ENCODE measurements around the gene SPIRE2.
"Not testable (repeated sequence)": the region's sequence is repeated elsewhere in the genome, so short reads cannot be mapped to it uniquely, and the experiment has no call there.

Gene SPIRE2

DNA sequence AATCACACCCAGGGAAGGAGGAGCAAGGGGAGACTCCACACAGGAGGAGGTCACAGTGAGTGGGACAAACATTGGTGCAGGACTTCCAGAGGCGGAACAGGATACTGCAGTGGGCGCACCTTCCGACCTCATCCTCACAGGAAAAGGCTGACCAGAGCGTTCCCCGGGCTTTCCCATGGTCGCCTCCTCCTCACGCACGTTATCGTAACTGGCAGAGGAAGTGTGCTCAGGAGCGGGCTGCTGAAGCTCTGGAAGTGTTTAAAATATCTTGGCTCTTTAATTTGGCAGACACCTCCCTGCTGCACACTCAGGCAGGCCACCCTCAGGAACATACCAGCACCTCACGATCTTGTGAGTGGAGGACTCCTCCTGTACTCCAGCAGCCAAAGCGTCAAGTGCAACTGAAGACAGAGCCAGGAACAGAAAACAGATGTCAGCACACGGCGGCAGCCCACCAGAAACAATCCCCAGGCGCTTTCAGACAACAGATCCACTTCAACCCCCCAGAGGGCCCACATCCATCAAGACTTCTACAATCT lies 29.4 kb upstream of the SPIRE2 start:
- Mint-ChIP-seq H3K9me3 (no peaks in the 10 kb centered on the region), H3K4me1 (no peaks in the 10 kb centered on the region), H3K4me3 (no peak overlapping the region), H3K27ac (peak overlapping the region in 1 of 2 donors; percentile 42), H3K27me3 (no peaks in the 10 kb centered on the region)
- ATAC-seq (no peak), DNase-seq (no peak)

DNA sequence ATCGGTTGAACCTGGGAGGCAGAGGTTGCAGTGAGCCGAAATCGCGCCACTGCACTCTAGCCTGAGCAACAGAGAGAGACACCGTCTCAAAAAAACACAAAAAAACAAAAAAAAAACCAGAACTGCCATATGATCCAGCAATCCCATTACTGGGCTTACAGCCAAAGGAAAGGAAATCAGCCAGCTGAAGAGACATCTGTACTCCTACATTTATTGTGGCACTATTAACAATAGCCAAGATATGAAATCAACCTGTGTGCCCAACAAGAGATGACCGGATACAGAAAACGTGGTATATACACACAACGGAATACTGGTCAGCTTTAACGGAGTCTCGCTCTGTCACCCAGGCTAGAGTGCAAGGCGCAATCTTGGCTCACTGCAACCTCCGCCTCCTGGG lies 26.5 kb upstream of the SPIRE2 start:
- Mint-ChIP-seq H3K27me3 (no peaks in the 10 kb centered on the region), H3K9me3 (no peaks in the 10 kb centered on the region), H3K27ac (peak overlapping the region in 1 of 2 donors; percentile 25), H3K4me1 (no peaks in the 10 kb centered on the region), H3K4me3 (no peak overlapping the region)
- DNase-seq = no peak
- no peak for ATAC-seq

DNA sequence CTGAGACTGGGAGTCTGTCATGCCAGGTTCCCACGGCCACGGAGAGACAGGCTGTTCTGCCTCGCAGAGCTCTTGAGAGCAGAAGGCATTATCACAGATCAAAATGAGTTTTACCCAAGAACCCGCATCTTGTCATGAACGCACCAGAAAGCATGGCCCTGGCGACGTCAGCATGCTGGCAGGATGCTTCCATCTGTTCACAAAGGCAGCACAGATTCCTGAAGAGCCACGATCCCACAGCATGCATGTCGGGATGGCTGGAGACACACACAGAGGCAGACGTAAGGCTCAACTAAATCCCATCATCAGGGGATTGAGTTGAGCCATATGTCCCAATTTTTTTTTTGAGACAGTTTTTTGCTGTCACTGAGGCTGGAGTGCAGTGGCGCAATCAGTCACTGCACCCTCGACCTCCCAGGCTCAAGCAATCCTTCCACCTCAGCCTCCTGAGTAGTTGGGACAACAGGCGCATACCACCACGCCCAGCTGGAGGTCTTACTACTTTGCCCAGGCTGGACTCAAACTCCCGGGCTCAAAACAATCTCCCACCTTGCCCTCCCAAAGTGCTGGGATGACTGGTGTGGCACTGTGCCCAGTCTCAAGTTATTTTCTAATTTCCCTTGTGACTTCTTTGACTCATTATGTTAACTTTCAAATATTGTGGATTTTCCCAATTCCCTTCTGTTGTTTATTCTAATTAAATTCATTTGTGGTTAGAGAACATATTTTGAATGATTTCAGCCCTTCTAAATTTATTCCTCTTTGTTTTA lies 23.0 kb upstream of the SPIRE2 start:
- ATAC-seq = no peak
- Mint-ChIP-seq H3K4me1 (no peaks in the 10 kb centered on the region), H3K27ac (peak overlapping the region in 1 of 2 donors; percentile 65), H3K9me3 (no peaks in the 10 kb centered on the region), H3K4me3 (no peak overlapping the region), H3K27me3 (no peaks in the 10 kb centered on the region)
- DNase-seq = no peak

DNA sequence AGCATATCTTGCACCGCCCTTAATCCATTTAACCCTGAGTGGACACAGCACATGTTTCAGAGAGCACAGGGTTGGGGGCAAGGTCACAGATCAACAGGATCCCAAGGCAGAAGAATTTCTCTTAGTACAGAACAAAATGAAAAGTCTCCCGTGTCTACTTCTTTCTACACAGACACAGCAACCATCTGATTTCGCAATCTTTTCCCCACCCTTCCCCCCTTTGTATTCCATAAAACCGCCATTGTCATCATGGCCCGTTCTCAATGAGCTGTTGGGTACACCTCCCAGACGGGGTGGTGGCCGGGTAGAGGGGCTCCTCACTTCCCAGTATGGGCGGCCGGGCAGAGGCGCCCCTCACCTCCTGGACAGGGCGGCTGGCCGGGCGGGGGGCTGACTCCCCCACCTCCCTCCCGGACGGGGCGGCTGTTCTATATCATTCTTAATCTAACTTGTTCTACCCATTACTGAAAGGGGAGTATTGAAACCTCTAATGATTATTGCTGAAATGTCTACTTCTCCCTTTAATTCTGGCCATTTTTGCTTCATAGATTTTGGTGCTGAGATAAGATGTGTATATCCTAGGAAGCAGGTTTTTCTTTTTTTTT lies 21.6 kb upstream of the SPIRE2 start:
- not testable (repeated sequence) for H3K4me1 Mint-ChIP-seq, H3K27ac Mint-ChIP-seq, H3K9me3 Mint-ChIP-seq, ATAC-seq, H3K4me3 Mint-ChIP-seq, H3K27me3 Mint-ChIP-seq, DNase-seq

DNA sequence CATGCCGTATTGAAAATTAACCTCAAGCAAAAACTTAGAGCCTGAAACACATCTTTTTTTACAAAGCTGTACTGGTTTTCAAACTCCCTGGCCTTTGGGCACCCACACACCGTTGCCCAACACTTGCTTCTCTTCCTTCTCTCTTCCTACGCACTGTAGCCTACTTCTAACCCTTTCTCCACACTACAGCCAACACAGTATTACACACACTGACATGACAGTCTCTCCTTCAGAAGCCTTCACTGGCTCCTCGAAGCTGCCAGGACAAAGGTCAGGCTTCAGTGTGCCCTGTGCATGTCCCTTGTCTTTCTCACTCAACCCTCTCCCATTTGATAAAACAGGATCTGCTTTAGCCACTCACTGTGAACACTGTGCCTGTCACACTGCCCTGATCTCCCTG lies 19.8 kb upstream of the SPIRE2 start:
- Mint-ChIP-seq H3K4me3 (no peak overlapping the region), H3K9me3 (no peaks in the 10 kb centered on the region), H3K4me1 (no peaks in the 10 kb centered on the region), H3K27me3 (no peaks in the 10 kb centered on the region), H3K27ac (peak overlapping the region in 1 of 2 donors; percentile 49)
- DNase-seq (no peak), ATAC-seq (no peak)

DNA sequence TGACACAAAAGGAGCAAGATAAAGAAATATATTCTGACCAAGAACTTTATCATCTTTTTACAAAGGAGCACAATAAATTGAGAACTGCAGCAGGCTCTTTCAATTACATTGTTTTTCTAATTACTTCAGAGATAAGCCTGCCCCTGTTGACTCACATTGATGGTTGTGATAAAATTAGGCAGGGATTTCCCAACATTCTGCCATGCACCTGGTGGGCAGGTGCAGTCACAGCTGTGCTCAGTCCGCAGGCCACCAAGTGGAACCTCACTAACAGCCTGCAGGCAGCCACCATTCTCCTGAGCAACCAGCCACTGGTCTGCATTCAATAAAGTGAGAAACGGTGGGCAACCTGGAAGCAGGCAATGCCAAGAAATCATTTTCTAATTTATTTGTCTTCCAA lies 17.0 kb upstream of the SPIRE2 start:
- ATAC-seq = no peak
- Mint-ChIP-seq H3K27me3 (no peaks in the 10 kb centered on the region), H3K27ac (no peak overlapping the region), H3K4me3 (no peak overlapping the region), H3K9me3 (no peaks in the 10 kb centered on the region), H3K4me1 (peaks cover 13% of the 10 kb centered on the region)
- DNase-seq = no peak

DNA sequence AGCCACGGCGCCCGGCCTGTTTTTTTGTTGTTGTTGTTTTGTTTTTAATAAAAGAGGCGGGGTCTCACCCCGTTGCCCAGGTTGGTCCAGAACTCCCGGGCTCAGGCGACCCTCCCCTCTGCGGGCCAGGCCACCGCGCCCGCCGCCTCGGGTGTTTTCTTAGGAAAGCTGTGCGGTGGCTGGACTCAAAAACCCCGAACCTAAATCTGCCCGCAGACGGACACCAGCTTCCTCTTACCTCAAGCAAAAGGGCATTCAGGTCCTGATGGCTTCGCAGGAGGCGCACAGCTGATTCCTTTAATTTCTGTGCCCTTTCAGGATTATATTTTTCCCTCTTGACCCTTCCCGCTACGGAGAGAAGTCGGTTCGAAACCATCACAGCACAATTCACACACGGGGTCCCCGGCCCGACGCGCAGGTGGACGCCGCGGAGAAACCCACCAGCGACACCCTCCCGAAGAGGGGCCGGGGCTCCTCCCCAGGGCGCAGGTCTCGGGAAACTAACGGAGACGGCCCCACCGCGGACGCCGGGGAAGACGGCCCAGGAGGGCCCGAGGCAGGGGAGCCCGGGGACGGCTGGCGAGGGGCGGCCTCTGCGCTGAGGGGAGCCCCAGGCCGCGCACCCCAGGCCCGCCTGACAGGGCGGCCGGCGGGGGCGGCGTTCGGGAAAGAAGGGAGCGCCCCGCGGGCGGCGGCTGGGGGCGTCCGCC lies 12.5 kb upstream of the SPIRE2 start:
- ATAC-seq = peak; percentile 58
- Mint-ChIP-seq H3K4me3 (peak overlapping the region; percentile 84 to 86), H3K4me1 (peaks cover 41% of the 10 kb centered on the region), H3K27me3 (no peaks in the 10 kb centered on the region), H3K9me3 (no peaks in the 10 kb centered on the region), H3K27ac (no peak overlapping the region)
- peak in 1 of 2 donors; percentile 22 for DNase-seq

DNA sequence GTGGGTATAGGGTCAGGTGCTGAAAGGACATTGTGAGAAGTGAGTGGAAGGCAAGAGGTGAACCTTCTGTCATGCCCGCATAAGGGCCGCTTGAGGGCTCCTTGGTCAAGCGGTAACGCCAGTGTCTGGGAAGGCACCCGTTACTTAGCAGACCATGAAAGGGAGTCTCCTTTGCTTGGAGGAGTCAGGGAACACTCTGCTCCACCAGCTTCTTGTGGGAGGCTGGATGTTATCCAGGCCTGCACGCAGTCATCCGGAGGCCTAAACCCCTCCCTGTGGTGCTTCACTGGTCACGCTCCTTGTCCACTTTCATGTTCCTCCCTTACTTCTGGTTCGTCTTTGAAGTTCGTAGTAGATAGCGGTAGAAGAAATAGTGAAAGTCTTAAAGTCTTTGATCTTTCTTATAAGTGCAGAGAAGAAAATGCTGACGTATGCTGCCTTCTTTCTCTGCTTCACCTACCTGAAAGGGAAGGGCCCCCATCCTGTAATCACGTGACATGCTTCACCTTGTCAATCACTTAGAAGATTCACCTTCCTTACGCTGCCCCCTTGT lies 9.3 kb upstream of the SPIRE2 start:
- Mint-ChIP-seq H3K4me3 (peak overlapping the region; percentile 35 to 52), H3K4me1 (peaks cover 41% of the 10 kb centered on the region)
- H3K9me3 Mint-ChIP-seq, ATAC-seq, H3K27ac Mint-ChIP-seq, DNase-seq, H3K27me3 Mint-ChIP-seq: not testable (repeated sequence)

DNA sequence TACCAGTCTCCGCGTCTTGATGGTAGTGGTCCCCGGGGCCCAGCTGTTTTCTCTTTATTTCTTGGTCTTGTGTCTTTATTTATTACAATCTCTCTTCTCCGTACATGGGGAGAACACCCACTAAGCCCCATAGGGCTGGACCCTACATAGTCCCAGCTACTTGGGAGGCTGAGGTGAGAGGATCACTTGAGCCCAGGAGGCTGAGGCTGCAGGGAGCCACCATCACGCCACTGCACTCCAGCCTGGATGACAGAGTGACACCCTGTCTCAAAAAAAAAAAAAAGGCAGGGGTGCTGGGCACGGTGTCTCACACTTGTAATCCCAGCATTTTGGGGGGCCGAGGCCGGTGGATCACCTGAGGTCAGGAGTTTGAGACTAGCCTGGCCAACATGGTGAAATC lies 8.8 kb upstream of the SPIRE2 start:
- DNase-seq, H3K27me3 Mint-ChIP-seq, H3K27ac Mint-ChIP-seq, H3K9me3 Mint-ChIP-seq, ATAC-seq: not testable (repeated sequence)
- H3K4me1 Mint-ChIP-seq = peaks cover 36% of the 10 kb centered on the region
- peak overlapping the region; percentile 35 to 52 for H3K4me3 Mint-ChIP-seq

DNA sequence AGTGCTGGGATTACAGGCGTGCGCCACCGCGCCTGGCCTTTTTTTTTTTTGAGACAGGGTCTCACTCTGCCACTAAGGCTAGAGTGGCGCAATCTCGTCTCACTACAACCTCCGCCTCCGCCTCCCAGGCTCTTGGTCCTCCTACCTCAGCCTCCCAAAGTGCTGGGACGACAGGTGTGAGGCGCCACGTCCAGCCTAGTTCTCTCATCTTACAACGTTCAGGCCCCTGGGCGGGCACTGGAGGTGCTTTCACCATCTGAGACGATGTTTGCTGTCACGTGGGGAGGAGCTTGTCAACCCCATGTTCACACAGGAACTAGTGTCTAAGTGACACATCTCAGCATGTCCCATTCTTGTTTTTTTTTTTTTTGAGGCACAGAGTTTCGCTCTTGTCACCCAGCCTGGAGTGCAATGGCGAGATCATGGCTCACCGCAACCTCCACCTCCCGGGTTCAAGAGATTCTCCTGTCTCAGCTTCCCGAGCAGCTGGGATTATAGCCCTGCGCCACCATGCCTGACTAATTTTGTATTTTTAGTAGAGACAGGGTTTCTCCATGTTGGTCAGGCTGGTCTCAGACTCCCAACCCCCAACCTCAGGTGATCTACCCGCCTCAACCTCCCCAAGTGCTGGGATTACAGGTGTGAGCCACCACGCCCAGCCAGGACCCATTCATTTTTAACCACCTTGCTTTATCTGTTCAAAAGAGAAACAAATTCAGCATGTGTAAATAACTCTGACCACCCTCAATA lies 6.7 kb upstream of the SPIRE2 start:
- no peak overlapping the region for H3K4me3 Mint-ChIP-seq
- H3K27ac Mint-ChIP-seq = no peak overlapping the region
- no peak for ATAC-seq

DNA sequence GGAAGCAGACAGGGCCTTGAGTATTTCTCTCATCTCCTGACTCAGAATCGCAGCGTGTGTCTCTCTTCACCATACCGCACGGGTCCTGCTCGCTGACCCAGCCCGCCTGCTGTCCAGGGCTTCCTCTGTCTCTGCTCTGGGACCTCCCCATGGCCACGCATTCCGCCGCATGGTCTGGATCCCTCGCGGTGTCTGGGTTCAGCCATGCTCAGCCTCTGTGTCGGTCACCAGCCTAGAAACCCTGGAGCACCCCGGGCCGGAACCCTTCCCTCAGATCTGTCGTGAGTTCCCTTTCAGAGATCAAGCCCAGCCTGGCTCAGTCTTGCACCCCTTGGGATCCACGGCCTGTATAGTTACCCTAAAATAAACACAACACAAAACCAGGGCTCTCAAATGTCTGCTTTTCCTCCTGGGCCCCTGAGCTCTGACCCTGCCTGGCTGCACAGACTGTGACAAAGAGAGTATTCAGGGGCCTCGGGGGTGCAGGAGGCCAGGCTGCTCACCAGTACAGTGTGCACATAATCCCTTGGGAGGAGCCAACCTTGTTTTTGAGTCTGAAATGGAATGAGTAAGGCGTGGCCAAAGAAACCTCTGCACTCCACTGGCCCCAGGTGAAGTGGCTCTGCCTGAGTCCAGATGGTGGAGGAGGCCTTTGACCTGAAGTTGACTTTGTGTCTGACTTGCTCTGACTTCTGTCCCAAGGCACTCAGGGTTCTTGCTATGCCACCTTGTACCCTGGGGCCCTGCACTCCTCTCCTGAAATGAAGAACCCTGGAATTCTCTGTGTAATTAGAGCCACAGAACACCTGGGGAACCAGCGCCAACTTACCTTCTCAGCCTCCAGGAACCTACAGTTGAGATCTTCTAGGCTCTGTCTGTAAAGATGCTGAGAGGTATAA lies 5.8 kb upstream of the SPIRE2 start:
- Mint-ChIP-seq H3K9me3 (no peaks in the 10 kb centered on the region), H3K4me3 (no peak overlapping the region), H3K4me1 (peaks cover 28% of the 10 kb centered on the region), H3K27ac (no peak overlapping the region), H3K27me3 (peaks cover 4% of the 10 kb centered on the region)
- no peak for ATAC-seq
- DNase-seq = no peak

More for the DNA sequence above, 6.7 kb upstream of the SPIRE2 start:
- Mint-ChIP-seq H3K27me3 (no peaks in the 10 kb centered on the region), H3K9me3 (no peaks in the 10 kb centered on the region), H3K4me1 (peaks cover 33% of the 10 kb centered on the region)
- no peak for DNase-seq

DNA sequence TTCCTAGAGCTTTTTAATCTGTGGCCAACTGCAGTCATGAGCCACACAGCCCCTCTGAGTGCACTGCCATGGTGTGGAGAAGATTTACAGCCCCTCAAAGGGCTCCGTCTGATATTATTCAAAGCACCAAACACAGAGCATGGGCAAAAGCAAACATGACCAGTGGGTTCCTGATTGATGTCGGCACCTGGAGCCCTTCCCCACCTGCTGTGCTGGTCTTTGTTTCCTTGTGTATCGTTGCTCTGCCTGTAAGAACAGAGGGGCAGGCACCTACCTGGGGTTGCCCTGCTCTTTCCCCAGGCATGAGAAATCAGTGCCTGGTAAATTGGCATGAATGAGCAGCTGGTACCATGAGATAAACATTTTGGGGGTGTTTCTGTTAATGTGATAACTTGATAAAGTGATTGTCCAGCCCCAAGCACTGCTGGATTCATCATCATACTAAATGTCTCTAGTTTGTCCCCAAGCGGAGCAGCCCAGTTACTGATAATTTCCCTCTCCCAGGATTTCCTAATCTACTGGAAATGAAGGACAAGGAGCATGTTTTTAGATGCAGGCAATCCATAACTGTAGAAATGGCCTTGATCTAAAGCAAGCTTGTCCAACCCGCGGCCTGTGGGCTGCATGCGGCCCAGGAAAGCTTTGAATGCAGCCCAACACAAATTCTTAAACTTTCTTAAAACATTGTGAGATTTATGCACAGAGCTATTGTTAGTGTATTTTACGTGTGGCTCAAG lies 5.0 kb upstream of the SPIRE2 start:
- H3K27ac Mint-ChIP-seq = no peak overlapping the region
- peaks cover 20% of the 10 kb centered on the region for H3K4me1 Mint-ChIP-seq
- no peak for DNase-seq
- peaks cover 8% of the 10 kb centered on the region for H3K27me3 Mint-ChIP-seq
- ATAC-seq = no peak
- H3K9me3 Mint-ChIP-seq = no peaks in the 10 kb centered on the region
- H3K4me3 Mint-ChIP-seq = no peak overlapping the region

DNA sequence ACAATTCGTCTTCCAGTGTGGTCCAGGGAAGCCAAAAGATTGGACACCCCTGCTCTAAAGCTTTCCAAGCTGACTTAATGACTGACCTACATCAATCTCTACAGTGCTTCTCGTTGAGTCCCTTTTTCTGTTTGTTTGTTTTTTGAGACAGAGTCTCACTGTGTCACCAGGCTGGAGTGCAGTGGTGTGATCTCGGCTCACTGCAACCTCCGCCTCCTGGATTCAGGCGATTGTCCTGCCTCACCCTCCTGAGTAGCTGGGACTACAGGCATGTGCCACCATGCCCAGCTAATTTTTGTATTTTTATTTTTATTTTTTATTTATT lies 4.5 kb upstream of the SPIRE2 start:
- H3K4me3 Mint-ChIP-seq, H3K27me3 Mint-ChIP-seq, ATAC-seq: not testable (repeated sequence)

More for the DNA sequence above, 4.5 kb upstream of the SPIRE2 start:
- not testable (repeated sequence) for DNase-seq, H3K27ac Mint-ChIP-seq, H3K9me3 Mint-ChIP-seq
- peaks cover 15% of the 10 kb centered on the region for H3K4me1 Mint-ChIP-seq
